Esophagus squamous epithelium (tissue), 5 donors: ENCODE results near the gene RBMS3. TPM values are rescaled to one million over a fixed set of nuclear protein-coding genes. Genes with fewer than 3 reads are reported as not detected.

ENCODE experiments used
- DNase-seq: peaks from one replicate; lab custom pipeline; 2025; lab: John Stamatoyannopoulos, UW
- H3K27ac ChIP-seq, 4 donors: fragments of 200-600 bp; sonication (generic); one replicate each; pipeline ENCODE4 v1.5.1; 2016 to 2019; ENCODE audit warnings: mild to moderate bottlenecking in 1 of 4
- H3K27me3 ChIP-seq, 4 donors: fragments of 200-600 bp; sonication (generic); 1 replicate in 3 of 4; 2 replicates in 1 of 4; pipeline versions ENCODE4 v1.5.1 to v1.6.0; 2017 to 2021; ENCODE audit warnings: antibody characterized with exemption in 1 of 4
- H3K36me3 ChIP-seq, 3 donors: fragments of 200-600 bp; sonication (generic); one replicate each; pipeline ENCODE4 v1.5.1; 2016 to 2019
- H3K4me1 ChIP-seq, 3 donors: fragments of 200-600 bp; sonication (generic); one replicate each; pipeline ENCODE4 v1.5.1; 2017 to 2019
- H3K4me3 ChIP-seq, 4 donors: fragments of 200-600 bp; sonication (generic); 1 replicate in 3 of 4; 2 replicates in 1 of 4; pipeline ENCODE4 v1.5.1; 2016 to 2019; ENCODE audit warnings: mild to moderate bottlenecking in 2 of 4, moderate library complexity in 1 of 4
- H3K9me3 ChIP-seq, 3 donors: fragments of 200-600 bp; sonication (generic); one replicate each; pipeline ENCODE4 v1.5.1; 2016 to 2019
- CTCF ChIP-seq, 6 experiments: fragments of 450-650 bp in 4 of 6; fragments of 200-600 bp in 2 of 6; sonication (generic) in 2 of 6; IDR thresholded peaks; one replicate each; pipeline ENCODE4 v1.5.1; 2016 to 2019; ENCODE audit warnings: antibody characterized with exemption in 6 of 6, mild to moderate bottlenecking in 4 of 6, moderate library complexity in 4 of 6
- POLR2A ChIP-seq, 4 donors: fragments of 450-650 bp; IDR thresholded peaks; one replicate each; pipeline ENCODE4 v1.6.1; 2017; ENCODE audit warnings: antibody characterized with exemption in 4 of 4, mild to moderate bottlenecking in 4 of 4, moderate library complexity in 3 of 4
- WGBS, 2 donors: methylation state at CpG; one replicate each; pipeline ENCODE4 v1.1.5; 2018; 5-methylcytosine and 5-hydroxymethylcytosine counted together
- intact Hi-C: fragments of 100-400 bp; cut with DNase I; formaldehyde crosslinking; loops from one replicate; pipeline ENCODE4 v1.15.0; 2022
- total RNA-seq, 4 donors: library from RNA; depleted of rRNA; stranded (reverse); fragments of >200 nt; gene quantifications; one replicate each; pipeline ENCODE4 v1.1.0, GENCODE V29; 2016
- donor health status: DM: yes; HTN: yes; CAD: no.

RBMS3 gene
- total RNA-seq, 4 donors from 2014 or later: 0.57 to 35.7 (median 6.1) TPM

DNA sequence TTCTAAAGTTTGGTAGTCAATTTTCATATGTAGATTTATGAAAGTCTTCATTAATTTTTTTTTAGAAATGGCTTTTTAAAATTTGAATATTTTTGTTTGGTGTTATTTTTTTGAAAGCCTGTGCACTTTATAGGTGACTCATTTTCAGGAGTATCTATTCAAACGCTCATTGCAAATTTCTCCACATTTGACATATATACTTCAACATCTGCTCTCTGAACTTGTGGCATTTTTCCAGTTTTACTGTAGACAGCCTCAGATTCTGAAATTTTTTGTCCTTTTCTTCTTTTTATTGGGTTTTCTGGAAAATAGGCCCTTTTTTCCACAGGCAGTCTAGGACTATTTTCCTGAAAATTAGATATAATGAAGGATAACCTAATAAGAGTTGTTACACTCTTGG, 396.6 kb downstream of the RBMS3 start:
- Histone ChIP-seq H3K27ac (no peak overlapping the region), H3K27me3 (no peaks in the 10 kb centered on the region), H3K36me3 (no peaks in the 10 kb centered on the region), H3K4me3 (no peak overlapping the region), H3K9me3 (no peaks in the 10 kb centered on the region), H3K4me1 (no peaks in the 10 kb centered on the region)
- no peak for DNase-seq
- WGBS, 2 donors: 71 to 75% methylated on average over 1 of the region's 1 CpG
- no peak for TF ChIP-seq POLR2A (IDR thresholded peaks at IDR 0.05)
- TF ChIP-seq CTCF (IDR thresholded peaks at IDR 0.05): no peak
- intact Hi-C loops: no loop called here

DNA sequence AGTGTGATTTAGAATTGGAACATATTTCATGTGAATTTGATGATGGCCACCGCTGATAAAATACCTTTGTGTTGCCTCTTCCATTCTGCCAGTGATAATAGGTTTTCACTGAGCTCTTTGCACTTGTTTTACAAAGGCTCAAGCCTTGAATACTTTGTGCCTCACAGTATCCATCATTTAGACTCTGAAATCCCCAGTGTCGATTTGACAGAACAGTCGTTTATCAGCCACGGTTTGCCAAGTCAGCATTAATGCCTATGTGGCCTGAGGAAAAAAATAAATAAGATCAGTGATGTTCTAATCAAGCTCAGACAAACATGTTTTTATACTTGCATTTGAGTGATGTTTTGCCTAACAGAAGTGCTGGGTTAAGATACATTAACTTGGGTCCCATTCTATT, 399.1 kb downstream of the RBMS3 start:
- Histone ChIP-seq H3K9me3 (no peaks in the 10 kb centered on the region), H3K27me3 (no peaks in the 10 kb centered on the region), H3K27ac (no peak overlapping the region), H3K4me1 (peaks cover 0 to 15% (median 6%) of the 10 kb centered on the region in 3 donors), H3K36me3 (no peaks in the 10 kb centered on the region), H3K4me3 (no peak overlapping the region)
- WGBS, 2 donors: 46 to 53% methylated on average over 4 of the region's 4 CpGs
- no peak for DNase-seq
- intact Hi-C loops: no loop called here
- TF ChIP-seq POLR2A (IDR thresholded peaks at IDR 0.05) (no peak), CTCF (IDR thresholded peaks at IDR 0.05) (no peak)

GRCh38 chr3:29683018-29683993, 402.4 kb downstream of the RBMS3 start:
- Histone ChIP-seq H3K4me1 (peaks cover 0 to 15% (median 6%) of the 10 kb centered on the region in 3 donors), H3K27me3 (no peaks in the 10 kb centered on the region), H3K4me3 (no peak overlapping the region), H3K27ac (peak overlapping the region in 1 of 4 donors; percentile 27), H3K9me3 (no peaks in the 10 kb centered on the region), H3K36me3 (no peaks in the 10 kb centered on the region)
- TF ChIP-seq POLR2A (IDR thresholded peaks at IDR 0.05) (no peak), CTCF (IDR thresholded peaks at IDR 0.05) (no peak)
- whole genome bisulfite sequencing, 2 donors: 60 to 66% methylated on average over 5 of the region's 5 CpGs
- no peak for DNase-seq
- intact Hi-C loops: no loop called here

DNA sequence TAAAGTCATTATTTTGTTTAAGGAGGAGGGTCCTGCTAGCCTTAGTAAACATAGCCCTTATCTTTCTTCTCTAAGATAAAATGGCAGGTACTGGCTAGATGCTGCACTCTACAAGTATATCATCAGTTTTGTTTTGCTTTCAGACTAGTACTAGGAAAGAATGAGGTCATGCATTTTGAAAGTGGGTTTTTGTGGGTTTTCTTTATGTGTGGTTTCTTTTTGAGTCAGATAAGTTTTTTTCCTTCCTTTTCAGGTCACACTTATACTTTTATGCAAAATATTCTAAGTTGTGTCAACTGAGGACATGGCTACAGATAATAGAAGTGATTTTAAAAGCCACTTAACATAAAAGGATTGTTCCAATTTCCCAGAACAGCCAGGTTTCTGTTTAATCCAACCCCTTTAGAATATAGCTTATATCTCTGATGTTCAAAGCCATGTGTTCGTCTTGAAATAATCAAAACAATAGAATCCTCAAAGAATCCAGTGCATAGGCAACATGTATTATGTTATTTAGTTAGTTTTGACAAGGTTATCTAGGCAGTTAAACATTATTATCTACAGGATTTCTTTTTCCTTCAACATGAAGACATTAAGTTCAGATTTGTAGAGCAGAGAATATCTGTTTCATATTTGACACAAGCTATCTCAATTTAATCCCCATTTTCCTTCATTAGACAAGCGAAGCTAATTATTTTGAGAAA, 406.2 kb downstream of the RBMS3 start:
- Histone ChIP-seq H3K27ac (no peak overlapping the region), H3K27me3 (no peaks in the 10 kb centered on the region), H3K4me3 (no peak overlapping the region), H3K4me1 (peaks cover 0 to 15% (median 6%) of the 10 kb centered on the region in 3 donors), H3K9me3 (no peaks in the 10 kb centered on the region), H3K36me3 (no peaks in the 10 kb centered on the region)
- DNase-seq: no peak
- TF ChIP-seq POLR2A (IDR thresholded peaks at IDR 0.05) (no peak), CTCF (IDR thresholded peaks at IDR 0.05) (no peak)
- intact Hi-C loops: no loop called here
- 75 to 81% methylated on average over 2 of the region's 2 CpGs for WGBS, 2 donors
